TTC549 (cell line): ENCODE results near the gene PICALM.

ENCODE experiments used
- FAIRE-seq: peaks from 2 replicates; lab custom pipeline; 2012; peaks lifted over from hg19 to GRCh38; lab: Jason Lieb, UNC

PICALM gene

DNA sequence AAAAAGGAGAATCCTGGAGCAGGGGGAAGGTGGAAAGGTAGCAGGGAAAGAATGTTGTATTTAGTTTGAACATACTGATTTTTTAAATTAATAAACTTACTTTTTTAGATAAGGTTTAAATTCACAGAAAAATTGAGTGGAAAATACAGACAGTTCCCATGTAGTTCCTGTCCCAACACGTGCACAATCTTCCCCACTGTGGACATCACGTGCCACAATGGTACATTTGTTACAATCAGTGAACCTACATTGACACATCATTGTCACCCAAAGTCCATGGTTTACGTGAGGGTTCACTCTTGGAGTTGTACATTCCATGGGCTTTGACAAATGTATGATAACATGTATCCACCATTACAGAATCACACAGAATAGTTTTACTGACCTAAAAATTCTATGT lies 10.5 kb upstream of the PICALM start:
- no peak for FAIRE-seq

DNA sequence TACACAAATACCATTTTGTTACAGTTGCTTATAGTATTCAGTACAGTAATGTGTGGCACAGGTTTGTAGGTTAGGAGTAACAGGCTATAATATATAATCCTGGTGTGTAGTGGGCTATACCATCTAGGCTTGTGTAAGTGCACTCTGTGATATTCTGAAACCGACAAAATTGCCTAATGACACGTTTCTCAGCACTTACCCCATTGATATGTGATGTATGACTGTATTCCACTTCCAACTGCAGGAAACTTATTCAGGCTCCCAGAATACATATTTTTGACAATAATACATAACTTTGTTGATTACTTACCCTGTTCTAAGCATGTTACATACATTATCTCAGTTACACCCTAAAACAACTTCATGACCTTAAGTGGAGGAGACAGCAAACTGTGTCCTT lies 5.1 kb upstream of the PICALM start:
- no peak for FAIRE-seq

DNA sequence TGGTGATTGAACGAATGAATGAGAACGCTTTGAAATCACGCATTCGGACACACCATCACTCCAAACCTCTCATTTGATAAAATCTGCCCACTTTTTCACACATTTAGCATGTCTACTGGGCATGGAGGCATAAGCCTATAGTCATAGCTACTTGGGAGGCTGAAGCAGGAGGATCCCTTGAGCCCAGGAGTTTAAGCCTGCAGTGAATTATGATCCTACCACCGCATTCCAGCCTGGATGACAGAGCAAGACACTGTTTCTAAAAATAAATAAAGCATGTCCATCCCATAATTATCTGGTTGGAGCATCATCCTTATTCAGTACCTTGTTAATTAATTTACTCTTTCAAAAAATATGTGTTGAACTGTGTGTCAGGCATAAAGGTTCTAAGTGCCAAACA lies 3.3 kb upstream of the PICALM start:
- no peak for FAIRE-seq

DNA sequence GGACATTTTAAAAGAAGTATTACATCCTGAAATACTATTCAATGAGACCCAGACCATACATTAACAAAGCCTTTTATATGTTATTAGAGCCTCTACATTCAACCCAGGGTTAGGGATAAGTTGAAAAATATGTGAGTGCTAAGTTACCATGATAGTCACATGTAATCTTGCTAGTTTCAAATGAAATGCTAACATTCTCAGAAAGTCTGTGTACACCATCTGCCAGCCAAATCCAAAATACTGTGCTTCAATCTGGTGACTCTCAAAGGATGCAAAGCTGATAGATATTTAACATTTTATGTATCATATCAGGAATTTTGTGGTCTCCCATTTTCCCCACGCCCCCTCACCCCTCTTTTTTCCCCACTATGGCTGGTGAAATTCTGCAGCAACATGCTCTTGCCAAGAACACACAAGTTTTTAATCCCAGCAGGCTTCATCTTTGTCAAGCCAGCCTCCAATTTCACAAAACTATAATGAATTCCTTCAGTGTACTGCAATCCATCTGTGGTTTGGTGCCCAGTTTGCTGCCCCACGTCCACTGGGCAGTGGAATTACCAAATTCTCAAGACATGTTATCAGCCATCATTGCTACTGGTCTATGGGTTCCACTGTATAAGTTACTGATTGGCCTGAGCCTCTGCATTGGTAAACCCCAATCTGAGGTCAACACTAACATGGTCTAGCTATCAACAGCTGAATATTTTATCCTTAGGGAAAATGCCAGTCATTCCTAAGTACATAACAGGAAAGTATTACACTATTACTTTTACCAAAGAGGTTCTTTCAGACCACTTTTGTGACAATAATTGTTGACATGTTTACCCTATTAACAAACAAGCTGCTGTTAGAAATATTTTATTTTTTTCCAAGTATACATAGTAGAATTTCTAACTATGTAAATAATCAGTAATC lies 1.5 kb upstream of the PICALM start:
- no peak for FAIRE-seq

DNA sequence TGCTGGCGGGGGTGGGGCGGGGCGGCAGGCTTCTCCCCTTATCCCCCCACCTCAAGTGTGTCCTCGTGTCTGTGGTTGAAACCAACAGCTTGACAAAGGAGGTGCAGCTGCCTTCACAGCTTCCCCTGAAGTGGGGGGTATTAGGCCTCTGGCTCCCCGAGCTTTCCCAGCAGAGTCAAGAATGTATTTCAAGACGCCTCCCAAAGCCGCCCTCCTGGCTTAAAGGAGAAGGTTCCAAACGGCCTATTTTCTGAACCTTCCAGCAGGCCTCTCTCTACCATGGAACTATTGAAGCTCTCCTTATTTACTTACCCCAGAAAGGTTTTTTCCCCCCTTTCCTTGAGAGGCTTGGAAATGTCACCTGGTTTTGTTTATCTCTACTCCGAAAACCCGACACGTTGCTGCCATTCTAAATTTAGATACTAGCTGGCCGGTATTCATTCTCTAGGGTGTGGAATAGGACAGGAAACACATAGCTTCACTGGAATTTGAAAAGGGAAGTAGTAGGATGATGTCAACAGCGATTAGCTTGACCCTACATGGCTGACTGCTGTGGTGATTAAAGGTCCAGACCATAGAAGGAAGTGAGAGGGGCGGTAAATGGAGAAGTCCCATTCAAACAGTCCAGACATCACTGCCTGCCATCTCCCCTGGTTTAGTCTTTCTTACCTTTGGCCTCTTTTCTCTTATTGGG lies 671 bp upstream of the PICALM start:
- no peak for FAIRE-seq

DNA sequence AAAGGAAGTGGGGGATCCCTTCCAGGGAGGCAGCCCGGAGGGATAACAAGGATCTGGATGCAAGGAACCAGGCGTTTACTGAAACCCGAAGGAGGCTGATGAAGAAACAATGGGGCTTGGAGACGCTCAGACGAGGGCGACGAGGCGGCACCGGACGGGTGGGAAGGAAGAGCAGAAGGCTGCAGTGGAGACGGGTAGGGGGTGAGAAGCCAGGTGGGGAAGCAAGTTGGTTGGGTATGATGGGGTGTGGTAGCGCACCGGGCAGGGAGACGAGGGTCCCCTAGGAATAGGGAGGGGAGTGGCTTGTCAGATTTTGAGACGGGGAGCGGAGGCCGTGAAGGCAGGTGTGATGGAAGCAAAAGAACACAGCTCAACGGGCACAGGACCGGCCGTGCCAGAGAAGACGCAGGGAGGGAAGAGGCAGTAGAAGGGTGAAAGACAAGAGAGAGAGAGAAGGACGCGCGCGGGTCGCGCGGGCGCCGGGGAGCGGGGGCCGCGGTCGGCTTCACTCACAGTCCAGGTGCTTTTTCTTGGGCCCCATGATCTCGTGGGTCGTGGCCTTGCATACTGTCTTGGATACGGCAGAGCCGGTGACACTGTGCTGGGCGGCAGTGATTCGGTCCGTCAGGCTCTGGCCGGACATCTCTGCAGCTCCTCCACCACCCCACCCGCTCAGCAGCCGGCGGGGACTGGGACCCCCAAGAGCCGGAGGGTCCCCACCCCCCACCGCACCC lies 579 bp downstream of the PICALM start:
- no peak for FAIRE-seq

DNA sequence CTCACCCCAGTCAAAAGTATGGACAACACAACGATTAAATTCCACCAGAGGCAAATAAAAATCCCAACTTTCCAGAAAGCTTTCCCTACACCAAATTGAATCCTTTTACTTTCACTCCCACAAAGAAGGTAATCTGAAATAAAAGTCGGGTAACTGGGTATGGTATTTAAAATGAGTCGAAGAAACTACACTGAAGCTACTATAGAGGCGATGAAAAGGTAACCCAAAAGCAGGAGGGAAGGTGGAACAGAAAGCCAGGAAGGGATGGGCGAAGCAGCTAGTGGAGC lies 1.1 kb downstream of the PICALM start:
- FAIRE-seq = no peak

DNA sequence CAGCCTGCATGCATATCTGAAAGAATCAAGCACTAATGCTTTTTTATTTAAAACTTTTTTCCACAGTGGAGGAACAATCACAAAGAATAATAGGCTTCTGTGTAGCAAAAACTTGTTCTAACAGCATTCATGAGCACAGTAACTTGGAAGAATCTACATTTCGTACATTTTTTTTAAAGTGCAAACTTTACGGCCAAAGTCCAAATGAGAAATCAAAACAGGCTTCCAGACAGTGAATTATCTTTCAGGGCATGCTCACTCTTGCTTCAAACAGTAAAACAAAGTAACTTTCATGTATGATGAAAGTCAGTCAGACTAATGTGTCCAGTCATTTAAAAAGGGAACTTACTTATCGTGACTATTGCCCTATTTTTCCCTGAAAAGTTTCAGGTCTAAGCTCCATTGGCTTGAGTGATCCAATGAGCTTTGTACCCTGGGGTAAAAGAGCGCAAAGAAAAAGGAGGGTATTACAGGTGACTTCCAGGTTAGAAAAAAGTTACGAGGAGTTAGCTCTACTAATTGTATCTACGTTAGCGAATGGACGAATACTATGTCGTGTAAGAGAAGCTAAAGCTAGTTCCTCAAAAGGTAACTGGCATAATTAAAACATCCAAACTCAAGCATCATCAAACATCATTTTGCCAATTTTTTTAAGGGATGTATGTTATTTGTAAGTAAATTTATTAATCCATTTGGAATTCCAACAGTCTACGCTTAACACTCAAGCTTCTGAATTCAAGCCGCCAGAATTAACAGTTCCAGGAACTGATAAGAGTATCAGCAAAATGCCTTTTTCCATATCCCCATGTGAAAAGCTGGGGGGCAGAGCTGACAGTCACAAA lies 1.7 kb downstream of the PICALM start:
- FAIRE-seq = no peak

DNA sequence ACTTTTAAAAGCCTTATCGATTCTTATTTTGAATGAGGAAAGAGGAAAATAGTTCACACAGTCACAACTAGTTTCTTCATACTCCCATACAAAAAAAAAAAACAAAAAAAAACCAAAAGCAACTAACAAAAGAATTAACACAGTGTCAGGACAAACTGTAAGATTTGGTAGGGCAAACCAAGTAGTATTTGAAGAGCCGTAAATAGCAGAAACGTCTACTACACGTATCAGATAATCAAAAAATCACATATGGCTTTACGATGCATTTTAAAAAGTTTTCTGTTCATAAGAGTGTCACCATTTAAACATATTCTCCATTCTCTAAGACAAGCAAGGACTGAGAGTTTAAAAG lies 2.3 kb downstream of the PICALM start:
- no peak for FAIRE-seq

DNA sequence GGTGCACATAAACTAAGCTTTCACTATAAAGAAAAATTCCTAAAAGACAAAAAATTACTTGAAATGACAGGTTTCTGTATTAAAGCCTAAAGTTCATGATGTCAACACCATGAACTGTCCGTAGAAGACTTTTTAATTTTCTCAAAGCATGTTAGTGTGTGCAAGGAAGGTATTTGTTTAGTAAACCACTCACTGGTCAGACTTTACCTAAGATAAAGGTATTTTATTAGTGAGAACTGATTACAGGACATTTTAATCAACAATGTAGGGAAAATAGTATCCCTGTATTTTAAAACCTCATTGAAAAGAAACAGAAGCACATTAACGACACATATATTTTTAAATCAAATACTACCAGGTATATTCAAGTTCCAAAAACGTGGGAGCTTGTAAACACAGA lies 2.9 kb downstream of the PICALM start:
- no peak for FAIRE-seq

DNA sequence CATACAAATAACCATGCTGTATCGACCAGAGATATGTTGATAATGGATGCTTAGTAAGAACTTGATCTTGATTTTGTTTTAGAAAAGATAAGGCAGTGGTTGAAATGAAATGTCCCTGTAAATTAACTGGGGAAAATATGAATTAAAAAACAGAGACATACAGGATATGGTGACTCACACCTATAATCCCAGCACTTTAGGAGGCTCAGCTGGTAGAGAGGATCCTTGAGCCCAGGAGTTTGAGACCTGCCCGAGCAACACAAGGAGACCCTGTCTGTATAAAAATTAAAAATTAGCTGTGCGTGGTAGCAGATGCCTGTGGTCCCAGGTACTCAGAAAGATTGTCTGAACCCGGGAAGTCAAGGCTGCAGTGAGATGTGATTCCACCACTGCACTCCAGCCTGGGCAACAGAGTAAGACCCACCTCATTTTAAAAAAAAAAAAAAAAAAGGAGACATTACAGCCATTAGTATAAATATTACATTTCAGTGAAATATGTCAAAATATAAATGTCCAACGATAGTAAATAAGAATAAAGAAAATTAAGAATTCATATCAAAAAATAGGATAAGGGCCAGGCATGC lies 4.6 kb downstream of the PICALM start:
- no peak for FAIRE-seq

DNA sequence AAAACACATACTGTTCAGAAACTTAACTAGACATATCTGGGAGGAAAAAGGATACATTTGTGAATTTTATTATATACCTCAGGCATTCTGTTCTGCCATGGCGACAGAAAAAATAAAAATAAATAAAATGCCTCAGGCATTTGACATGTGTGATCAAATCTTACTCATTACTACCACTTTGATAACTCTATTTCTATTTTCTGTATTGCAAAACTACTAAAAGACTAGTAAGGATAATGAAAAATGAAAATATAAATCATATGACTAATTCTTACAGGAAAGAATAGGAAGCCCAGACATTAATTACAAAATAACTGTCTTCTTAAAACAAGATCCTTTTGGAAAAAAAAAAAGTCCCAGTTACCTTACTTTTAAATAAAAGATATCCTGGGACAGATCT lies 5.3 kb downstream of the PICALM start:
- FAIRE-seq = no peak

DNA sequence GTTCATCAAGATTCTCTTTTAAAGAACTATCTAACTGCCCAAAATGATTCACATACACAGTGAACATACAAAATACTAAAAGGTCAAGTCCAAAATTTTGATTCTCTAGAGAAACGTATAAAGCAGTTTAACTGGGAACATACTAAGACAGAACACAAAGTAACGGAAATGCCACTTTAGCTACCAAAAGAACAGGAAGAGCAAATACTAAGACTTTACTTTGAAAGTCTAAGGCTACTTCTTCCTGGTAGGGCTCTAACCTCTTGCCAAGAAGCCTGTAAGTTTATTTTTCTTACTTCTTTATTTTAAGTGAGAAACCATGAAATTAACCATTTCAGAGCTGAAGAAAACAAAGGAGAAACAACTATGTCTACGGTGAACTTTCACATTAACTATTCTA lies 6.2 kb downstream of the PICALM start:
- no peak for FAIRE-seq

DNA sequence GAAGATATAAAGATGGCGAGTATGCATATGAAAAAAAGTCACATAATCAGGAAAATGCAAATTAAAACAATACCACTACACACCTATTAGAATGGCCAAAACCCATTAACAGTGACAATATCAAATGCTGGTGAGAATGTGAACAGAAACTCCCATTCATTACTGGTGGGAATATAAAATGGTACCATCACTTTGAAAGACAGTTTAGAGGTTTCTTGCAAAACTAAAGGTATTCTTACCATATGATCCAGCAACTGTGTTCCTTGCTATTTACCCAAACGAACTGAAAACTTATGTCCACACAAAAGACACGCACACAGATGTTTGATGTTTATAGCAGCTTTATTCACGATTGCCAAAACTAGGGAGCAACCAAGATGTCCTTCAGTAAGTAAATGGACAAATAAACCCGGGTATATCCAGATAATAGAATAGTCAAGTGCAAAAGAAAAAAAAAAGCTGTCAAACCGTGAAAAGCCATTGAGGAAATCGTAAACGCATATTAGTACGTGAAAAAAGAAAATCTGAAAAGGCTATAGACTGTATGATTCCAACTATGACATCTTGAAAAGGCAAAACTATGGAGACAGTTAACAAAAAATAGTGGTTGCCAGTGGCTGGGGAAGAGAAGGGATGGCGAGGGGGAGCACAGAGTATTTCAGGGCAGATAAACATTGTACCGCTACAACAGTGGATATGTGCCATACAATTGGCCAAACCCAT lies 7.2 kb downstream of the PICALM start:
- no peak for FAIRE-seq

DNA sequence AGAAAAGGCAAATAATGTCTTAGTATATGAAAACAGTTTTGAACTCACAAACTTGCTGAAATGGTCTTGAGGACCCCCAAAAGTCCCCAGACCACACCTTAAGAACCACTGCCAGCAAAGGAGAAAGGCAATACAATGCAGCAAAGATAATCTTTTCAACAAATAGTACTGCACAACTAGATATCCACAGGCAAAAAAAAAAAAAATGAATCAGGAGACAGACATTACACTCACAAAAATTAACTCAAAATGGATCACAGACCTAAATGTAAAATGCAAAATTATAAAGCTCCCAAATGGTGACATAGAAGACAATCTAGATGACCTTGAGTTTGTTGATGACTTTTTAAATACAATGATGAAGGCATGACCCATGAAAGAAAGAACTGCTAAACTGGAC lies 8.3 kb downstream of the PICALM start:
- FAIRE-seq = no peak

DNA sequence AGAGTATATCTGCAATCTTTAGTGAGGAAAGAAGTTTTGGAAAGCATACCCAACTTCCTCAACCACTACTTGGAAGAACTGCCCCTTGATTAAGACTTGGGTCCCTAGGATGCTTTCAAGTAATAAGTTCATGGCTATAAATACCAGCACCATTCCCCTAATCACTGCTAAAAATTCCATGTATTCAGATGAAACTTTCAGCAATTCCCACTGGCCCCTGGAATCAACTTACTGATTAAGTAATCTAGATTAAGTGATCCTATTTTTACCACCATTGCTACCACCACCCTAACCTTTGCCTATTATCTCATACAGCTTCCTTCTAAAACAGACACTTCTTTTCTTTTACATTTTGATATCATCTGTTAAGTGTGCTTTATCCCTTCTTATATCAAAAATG lies 10.5 kb downstream of the PICALM start:
- FAIRE-seq = no peak

DNA sequence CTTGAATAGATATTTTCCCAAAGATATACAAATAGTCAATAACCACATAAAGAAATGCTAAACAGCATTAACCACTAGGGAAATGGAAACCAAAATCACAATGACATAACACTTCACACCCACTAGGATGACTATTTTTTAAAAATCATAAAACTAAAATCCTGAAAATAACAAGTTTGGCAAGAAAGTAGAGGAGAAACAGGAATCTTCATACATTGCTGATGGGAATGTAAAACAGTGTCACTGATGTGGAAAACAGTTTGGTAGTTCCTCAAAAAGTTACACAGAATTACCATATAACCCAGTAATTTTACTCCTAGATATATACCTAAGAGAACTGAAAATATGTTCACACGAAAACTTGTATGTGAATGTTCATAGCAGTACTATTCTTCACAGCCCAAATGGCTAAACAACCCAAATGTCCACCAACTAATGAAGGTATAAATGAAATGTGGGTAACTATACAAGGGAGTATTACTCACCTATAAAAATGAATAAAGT lies 12.5 kb downstream of the PICALM start:
- no peak for FAIRE-seq

DNA sequence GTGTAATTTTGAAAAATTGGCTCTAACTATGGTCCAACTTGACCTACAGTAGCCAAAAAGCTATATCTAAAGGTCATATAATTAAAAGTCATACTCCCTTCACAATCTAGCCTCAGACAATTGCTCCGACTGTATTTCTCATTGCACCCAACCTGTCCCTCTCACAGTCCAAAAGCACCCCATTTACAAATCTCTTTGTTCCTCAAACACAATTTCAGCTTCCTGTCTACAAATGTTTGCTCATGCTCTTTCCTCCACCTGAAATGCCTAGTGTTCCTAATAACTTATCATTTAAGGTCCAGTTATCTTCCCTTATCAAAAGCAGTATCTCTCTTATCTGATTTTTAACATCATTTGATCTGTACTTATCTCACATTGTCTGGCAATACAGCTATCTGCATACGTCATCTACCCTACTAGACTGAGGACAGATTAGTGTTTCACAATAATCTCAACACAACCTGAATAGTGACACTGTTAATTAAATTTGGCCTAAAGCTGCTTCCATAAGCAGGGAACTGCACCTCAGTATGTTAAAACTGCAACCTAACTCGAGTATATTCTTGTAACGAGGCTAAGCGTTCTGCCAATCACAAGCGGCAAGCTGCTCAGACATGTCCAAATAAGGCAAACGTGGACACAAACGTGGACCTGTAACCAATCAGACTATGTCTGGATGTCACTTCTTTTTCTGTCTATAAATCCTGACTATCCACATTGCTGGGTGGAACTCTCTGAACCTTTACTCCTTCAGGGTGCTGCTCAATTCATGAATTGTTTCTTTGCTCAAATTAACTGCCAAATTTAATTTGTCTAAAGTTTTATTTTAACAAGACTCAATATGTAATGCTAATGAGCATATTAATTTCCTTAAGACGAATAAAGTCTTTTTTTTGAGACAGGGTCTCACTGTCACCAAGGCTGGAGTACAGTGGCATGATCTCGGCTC lies 15.9 kb downstream of the PICALM start:
- no peak for FAIRE-seq

DNA sequence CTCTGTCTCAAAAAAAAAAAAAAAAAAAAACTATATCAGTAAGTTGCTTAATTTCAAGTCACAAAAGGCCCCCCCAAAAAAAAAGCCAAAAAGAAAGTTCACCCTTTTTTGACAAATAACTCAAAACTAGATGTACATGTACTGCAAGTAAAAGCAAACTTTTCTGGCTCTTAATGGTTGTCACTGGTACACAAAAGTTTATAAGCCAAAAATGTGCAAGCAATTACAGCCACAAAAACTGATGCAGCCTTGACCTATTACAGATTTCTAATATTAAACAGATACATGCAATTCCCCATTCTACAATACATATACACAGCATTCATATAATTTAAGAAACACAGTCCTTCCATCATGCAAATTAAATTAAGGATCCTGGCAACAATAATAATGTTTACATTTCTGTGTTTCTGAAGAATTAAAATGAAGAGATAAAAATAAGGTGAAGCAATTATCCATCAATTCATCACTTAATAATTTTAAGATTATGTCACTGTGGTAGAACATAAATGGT lies 18.6 kb downstream of the PICALM start:
- no peak for FAIRE-seq
